AML-193 (cell line): ENCODE data around the gene TMEM121.
"Not testable (repeated sequence)": the region's sequence is repeated elsewhere in the genome, so short reads cannot be mapped to it uniquely, and the experiment has no call there.

ENCODE experiments used
- DNase-seq, 2 experiments: peaks; one replicate each; lab custom pipeline; 2025; lab: John Stamatoyannopoulos, UW

TMEM121 gene

DNA sequence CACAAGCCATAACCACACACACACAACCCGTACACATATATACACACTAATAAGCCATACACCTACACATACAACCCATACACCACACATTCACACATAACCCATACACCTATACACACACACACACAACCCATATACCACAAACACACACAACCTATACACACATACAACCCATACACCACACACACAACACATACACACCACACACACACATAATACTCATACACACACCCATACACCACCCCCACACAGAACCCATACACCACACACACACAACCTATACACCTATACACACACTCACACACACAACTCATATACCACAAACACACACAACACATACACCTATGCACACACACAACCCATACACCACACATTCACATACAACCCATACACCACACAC is 44.1 kb downstream of the TMEM121 start:
- no peak for DNase-seq

DNA sequence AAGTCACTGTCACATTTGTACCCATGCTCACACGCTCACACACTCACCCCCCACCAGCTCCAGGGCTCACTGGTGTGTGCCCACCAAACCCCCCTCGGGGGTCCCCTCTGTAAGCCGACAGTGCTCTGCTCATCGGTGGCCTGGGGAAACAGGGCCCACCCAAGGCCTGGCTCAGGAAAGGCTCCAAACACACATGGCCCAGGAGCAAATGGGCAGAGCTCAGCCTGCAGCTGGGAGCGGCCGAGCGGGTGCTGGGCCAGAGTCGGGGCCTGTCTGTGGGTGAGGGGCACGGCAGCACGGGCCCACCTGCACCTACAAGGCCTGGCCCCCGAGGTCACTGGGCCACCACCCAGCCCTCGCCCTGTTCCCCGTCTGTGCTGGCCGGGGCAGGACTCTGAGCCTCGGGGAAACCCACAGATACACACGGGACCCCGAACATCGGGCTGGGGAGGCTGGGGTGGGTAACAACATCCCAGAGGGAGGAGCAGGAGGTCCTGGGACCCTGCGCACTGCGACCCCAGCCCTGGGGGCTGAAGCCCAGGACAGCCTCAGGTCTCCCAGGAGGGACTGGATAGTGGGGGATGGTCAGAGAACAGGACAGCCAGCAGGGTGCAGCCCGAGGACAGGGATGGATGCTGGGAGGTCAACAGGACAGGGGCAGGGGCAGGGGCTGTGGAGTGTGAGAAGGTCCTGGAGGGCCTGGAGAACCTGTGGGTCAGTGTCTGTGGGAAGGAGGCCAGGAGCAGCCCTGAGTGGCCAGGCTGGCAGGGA is 45.0 kb downstream of the TMEM121 start:
- not testable (repeated sequence) for DNase-seq

DNA sequence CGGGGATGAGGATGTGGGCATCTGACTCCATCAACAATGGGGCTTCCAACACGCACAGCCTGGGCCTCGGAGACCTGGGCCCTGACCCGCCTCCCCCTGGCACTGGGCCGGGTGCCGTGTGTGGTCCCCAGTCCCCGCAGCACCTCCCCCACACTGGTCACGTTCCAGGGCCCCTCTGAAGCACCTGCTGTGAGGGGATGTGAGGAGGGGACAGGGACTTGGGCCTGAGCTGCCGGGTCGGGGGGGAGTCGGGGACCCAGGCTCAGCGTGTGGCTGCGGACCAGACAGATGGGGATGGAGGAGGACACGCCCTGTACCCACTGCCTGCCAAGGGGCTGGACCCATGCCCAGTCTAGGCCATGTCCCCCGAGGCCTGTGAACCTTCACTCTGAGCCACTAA is 45.7 kb downstream of the TMEM121 start:
- DNase-seq: not testable (repeated sequence)

DNA sequence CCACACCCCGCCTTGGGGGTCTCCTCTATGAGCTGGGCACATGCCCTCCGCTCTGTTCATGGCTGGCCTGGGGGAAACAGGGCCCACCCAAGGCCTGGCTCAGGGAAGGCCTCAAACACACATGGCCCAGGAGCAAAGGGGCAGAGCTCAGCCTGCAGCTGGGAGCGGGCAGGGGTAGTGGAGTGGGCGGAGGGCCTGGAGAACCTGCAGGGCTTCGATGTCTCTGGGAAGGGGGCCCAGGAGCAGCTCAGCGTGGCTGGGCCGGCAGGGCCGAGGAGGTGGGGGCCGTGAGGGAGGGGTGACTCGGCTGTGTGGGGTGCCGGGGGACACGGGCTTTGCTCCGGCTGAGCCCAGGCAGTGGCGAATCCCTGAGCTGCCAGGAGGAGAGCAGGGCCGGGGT is 47.5 kb downstream of the TMEM121 start:
- DNase-seq: not testable (repeated sequence)

DNA sequence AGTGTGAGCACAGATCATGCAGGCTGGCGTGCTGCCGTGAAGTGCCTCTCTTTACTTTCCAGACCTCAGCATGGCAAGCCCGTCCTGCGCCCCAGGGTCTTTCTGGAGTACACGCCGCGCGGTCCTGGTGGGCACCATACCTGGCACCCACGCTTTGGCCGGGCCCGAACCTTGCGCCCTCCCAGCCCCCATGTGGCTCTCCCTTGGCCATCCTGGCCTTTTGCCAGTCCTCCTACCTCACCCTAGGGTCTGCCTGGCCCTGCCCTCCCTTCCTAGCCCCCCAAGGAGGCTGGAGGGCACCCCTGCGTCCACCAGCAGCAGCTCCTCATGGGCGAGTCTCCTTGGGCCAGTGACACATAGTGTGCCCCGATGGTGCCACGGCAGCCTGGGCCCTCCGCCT is 48.0 kb downstream of the TMEM121 start:
- DNase-seq: not testable (repeated sequence)

DNA sequence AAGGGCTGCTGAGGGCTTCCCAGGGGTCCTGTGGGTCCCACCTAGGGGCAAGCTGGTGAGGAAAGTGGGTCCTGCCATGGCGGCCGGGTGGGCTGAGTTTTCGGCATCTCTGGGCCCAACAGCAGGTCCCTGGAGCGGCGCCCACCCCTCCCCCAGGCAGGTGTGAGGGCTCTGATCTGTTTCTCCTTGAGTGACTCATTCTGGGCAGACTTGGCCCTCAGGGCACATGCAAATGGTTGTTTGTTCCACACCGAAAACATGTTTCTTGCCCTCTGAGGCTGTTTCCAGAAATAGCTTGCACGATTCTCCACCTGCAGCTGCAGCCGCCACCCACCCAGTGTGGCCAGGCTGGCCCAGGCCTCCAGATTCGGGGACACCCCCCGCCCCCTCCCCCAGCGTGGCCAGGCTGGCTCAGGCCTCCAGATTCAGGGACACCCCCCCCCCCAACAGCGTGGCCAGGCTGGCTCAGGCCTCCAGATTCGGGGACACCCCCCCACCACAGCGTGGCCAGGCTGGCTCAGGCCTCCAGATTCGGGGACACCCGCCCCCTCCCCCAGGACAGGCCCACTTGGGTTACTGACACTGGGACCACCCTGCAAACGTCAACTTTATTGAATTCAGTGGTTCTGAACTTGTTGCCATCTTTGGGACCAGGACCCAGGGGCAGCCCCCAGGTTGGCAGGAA is 48.8 kb downstream of the TMEM121 start:
- not testable (repeated sequence) for DNase-seq

DNA sequence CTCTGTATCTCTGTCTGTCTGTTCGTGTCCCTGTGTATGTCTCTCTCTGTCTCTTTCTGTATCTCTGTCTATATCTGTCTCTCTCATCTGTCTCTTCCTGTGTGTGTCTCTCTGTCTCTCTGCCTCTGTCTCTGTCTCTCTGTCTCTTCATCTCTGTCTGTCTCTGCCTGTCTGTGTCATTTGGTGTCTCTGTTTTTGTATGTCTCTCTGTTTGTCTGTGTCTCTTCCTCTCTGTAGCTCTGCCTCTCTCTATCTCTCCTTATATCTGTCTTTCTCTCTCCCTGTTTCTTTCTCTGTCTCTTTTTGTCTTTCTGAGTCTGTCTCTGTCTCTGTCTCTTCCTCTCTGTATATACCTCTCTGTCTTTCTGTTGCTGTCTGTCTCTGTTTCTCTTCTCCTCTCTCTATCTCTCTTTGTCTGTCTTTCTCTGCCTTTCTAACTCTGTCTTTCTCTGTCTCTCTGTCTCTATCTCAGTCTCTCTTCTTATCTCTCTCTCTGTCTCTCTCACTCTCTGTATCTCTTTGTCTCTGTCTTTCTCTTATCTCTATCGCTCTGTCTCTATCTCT is 50.2 kb downstream of the TMEM121 start:
- no peak for DNase-seq

DNA sequence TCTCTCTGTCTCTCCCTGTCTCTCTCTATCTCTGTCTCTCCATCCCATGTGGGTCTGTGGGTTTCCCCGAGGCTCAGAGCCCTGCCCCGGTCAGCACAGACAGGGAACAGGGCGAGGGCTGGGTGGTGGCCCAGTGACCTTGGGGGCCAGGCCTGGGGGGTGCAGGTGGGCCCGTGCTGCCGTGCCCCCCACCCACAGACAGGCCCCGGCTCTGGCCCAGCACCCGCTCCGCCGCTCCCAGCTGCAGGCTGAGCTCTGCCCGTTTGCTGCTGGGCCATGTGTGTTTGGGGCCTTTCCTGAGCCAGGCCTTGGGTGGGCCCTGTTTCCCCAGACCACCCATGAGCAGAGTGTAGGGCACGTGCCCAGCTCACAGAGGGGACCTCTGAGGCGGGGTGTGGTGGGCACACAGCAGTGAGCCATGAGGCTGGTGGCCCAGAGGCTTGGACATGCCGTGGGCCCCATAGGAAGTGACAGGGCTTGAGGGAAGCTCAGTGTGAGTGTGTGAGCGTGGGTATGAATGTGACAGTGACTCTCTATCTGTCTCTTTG is 51.0 kb downstream of the TMEM121 start:
- no peak for DNase-seq

DNA sequence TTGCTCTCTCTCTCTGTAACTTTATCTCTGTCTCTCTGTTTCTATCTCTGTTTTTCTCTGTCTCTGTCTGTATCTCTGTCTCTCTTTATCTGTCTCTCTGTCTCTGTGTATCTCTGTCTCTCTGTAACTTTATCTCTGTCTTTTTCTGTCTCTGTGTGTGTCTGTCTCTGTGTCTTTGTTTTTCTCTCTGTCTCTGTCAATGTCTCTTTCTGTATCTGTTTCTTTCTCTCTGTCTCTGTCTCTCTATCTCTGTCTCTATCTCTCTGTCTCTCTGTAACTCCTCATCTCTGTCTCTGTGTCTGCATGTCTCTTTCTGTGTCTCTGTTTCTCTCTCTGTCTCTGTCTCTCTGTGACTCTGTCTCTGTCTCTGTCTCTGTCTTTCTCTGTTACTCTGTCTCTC is 51.7 kb downstream of the TMEM121 start:
- no peak for DNase-seq

DNA sequence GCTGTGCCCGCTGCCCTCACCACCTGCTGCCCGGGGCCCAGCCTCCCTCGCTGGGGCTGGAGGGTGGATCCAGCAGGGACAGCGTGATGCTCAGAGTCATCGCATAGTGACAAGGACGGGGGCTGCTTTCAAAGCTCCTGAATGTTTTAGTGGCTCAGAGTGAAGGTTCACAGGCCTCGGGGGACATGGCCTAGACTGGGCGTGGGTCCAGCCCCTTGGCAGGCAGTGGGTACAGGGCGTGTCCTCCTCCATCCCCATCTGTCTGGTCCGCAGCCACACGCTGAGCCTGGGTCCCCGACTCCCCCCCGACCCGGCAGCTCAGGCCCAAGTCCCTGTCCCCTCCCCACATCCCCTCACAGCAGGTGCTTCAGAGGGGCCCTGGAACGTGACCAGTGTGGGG is 52.8 kb downstream of the TMEM121 start:
- DNase-seq: not testable (repeated sequence)
